GM21529 (cell line): ENCODE data around the gene BCL2A1.
"Not testable (repeated sequence)": the region's sequence is repeated elsewhere in the genome, so short reads cannot be mapped to it uniquely, and the experiment has no call there.

Source experiments
- ATAC-seq: cut with Tn5 transposase; IDR thresholded peaks from one replicate; pipeline ENCODE4 v1.9.1; 2021; ENCODE audit not compliant: unreplicated experiment

The BCL2A1 gene

GRCh38 chr15:79926116-79926515 is 44.9 kb downstream of the BCL2A1 start:
- not testable (repeated sequence) for ATAC-seq

GRCh38 chr15:79924379-79924778 is 46.6 kb downstream of the BCL2A1 start:
- ATAC-seq = no peak

- ATAC-seq = peak; percentile 97
Measured at GRCh38 chr15:79923515-79924169, 47.4 kb downstream of the BCL2A1 start.

GRCh38 chr15:79923079-79923514 is 47.9 kb downstream of the BCL2A1 start:
- peak; percentile 38 for ATAC-seq

DNA sequence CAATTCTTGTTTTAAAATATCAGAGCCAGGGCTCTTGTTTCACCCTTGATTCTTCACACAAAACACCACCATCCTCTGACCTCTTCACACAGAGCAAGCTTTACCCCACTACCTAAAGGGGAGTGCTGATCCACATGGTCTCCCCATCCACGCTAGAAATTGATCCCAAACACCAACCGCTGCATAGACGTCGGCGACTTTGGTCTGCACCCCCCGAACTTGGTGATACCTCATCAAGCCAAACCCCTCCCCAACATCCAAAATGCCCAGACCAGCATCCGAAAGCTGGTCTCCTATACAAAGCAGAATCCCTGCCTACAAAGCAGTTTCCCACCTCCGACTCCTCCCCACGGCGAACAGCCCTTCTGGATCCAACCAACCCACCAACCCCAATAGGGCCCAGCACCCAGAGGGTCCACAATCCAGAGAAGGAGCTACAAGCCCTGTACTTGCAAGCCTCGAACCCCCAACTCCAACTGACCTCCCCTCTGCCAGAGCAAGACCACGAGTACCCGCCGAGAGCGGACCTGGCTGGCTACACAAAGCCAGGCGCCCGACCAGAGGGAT is 48.4 kb downstream of the BCL2A1 start:
- ATAC-seq = peak; percentile 1

GRCh38 chr15:79919749-79920511 is 51.1 kb downstream of the BCL2A1 start:
- no peak for ATAC-seq

GRCh38 chr15:79919090-79919748 is 51.8 kb downstream of the BCL2A1 start:
- ATAC-seq = no peak

DNA sequence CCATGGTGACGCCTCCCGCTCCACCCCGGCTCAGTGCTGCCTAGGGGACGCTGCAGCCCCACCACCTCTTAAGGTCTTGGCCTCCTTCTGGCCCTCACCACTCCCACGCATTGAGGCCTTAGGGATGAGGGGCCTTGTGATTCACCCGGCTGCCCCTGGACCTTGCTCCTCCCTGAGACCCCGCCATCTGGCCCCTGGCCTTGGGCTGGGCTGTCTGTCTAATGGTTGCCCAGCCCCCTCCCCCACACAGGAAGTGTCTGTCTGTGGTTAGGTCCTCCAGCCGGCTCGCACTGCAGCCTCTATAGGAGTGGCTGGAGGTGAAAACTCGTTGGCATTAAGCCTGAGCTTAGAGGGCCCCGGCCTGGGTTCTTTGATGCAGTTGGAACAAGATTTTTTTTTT is 52.7 kb downstream of the BCL2A1 start:
- ATAC-seq = no peak

DNA sequence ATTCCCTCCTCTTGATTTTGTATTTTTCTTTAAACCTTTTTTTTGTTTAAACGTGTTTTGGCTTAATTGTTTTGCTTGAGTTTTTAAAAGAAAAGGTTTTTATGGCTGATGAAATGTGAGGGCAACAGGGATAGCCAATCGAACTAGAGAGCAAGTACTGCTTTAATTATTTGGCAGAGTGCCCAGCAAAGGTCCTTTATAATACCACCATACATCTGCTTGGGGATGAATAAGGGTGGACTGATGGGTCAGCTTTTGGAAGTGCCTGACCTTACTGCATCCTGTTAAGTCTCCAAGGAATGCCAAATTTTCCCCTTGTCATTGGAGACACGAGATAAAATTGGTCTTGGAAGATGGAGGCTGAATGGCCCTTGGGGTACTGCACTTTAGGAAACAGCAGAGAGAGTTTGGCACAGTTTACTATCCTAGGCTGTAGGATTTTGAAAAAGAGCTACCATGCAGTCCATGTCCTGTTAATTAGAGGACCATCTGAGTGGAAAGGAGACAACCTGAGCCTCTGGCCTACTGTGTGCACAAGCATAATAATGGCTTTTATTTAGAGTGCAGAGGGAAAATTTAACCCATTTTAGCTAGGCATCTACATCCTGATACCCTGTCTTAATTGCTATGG is 54.4 kb downstream of the BCL2A1 start:
- no peak for ATAC-seq

- ATAC-seq = not testable (repeated sequence)
Measured at GRCh38 chr15:79915776-79916501, 55.1 kb downstream of the BCL2A1 start.

DNA sequence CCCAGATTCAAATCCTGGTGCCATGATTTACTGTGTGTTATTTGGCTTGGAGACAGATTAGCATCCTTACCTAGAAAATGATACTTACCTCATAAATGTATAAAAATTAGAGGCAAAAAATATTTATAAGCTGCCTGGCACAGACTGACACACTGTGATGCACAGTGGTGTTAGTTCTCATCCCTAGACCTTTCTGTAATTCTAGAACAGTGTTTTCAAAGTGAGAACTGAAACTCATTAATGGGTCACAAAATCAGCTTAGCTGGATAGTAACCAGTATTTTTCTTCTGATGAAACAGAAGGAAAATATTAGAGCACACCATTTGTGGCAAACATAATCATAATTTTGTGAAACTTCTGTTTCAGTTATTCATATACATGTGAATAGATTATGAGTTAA is 56.3 kb downstream of the BCL2A1 start:
- no peak for ATAC-seq
